Pancreas (tissue), 10 donors: ENCODE measurements around the gene ROR1. TPM values are rescaled to one million over a fixed set of nuclear protein-coding genes. Genes with fewer than 3 reads are reported as not detected.
A peak's percentile ranks its signal among the peaks of the same experiment; 100 is the strongest.

Experiments
- ATAC-seq, 4 donors: fragments of 200-7000 bp; cut with Tn5 transposase; one replicate each; pipeline versions ENCODE4 v1.8.0 to v1.9.1; 2020; ENCODE audit warnings: mild to moderate bottlenecking in 4 of 4, moderate library complexity in 4 of 4
- DNase-seq, 6 donors: peaks; one replicate each; pipeline ENCODE4 v3.0.0-alpha.2; 2020
- FAIRE-seq: peaks from 2 replicates; lab custom pipeline; 2012; peaks lifted over from hg19 to GRCh38; lab: Jason Lieb, UNC
- H3K27ac ChIP-seq, 4 donors: fragments of 200-600 bp; sonication (generic); 1 replicate in 3 of 4; 2 replicates in 1 of 4; pipeline versions ENCODE4 v1.5.0 to v1.8.0; 2020
- H3K27me3 ChIP-seq, 4 donors: fragments of 200-600 bp; one replicate each; pipeline ENCODE4 v1.8.0; 2021
- H3K36me3 ChIP-seq, 3 donors: fragments of 200-600 bp; sonication (generic) in 1 of 3; one replicate each; pipeline versions ENCODE4 v1.5.0 to v1.8.0; 2020 to 2021
- H3K4me1 ChIP-seq, 3 donors: fragments of 200-600 bp; one replicate each; pipeline ENCODE4 v1.8.0; 2021
- H3K4me3 ChIP-seq, 4 donors: fragments of 200-600 bp; sonication (generic) in 2 of 4; one replicate each; pipeline versions ENCODE4 v1.5.0 to v1.8.0; 2020 to 2021
- H3K9me3 ChIP-seq, 4 donors: fragments of 200-600 bp; one replicate each; pipeline ENCODE4 v1.8.0; 2021
- CTCF ChIP-seq, 4 donors: fragments of 200-600 bp; sonication (generic) in 3 of 4; IDR thresholded peaks; one replicate each; pipeline versions ENCODE4 v1.5.0 to v1.8.0; 2021; ENCODE audit warnings: antibody characterized with exemption in 4 of 4
- WGBS, 2 donors: extraction: QIAGEN DNeasy Blood & Tissue Kit; methylation state at CpG; one replicate each; pipeline ENCODE4 v1.1.7; 2013; 5-methylcytosine and 5-hydroxymethylcytosine counted together
- intact Hi-C, 3 donors: fragments of 100-400 bp; cut with DNase I; formaldehyde crosslinking; loops; one replicate each; pipeline versions ENCODE4 v1.11.1 to v1.14.2; 2022
- polyA plus RNA-seq, 2 donors: library from polyadenylated mRNA; stranded (reverse); fragments of 200-250 nt; gene quantifications; one replicate each; pipeline ENCODE4 v1.2.3, GENCODE V29; 2013
- total RNA-seq, 6 donors: library from RNA; stranded (reverse); fragmentation: NEBNext Ultra II Directional in 4 of 6; extraction: Animal tissue kit (Norgen Biotek cat#: 25700) in 4 of 6; gene quantifications; one replicate each; pipeline versions ENCODE4 v1.2.1 to v1.2.4, GENCODE V29; 2021 to 2023
- donor health status: healthy with polysubstance abuse.
- donor health status: DM: no; HTN: no; CAD: no; lungs with moderate emphysema.
- donor health status: DM: no; HTN: no; CAD: no.
- donor health status: control.
- donor health status: control.
- donor health status: Bipolar disorder and iron deficiency.
- donor health status: DM: yes; HTN: yes; CAD: no.
- donor health status: DM: no; HTN: no; CAD: no.
- donor health status: DM: no; HTN: no; CAD: no.
- donor health status: DM: yes; HTN: yes; CAD: no.

Gene ROR1
- total and polyA plus RNA-seq, 8 donors = 1.3 to 18.5 (median 7.3) TPM

- H3K27me3 ChIP-seq = no peaks in the 10 kb centered on the region
- no peak for DNase-seq
- H3K9me3 ChIP-seq = no peaks in the 10 kb centered on the region
- H3K27ac ChIP-seq = peak overlapping the region in 2 of 4 donors; percentile 6
- H3K4me3 ChIP-seq = no peak overlapping the region
- H3K4me1 ChIP-seq = peaks cover 10 to 14% (median 10%) of the 10 kb centered on the region in 3 donors
- FAIRE-seq = no peak
- ATAC-seq = peak; percentile 46 to 73 (median 61)
- WGBS, 2 donors = 48 to 55% methylated on average over 3 of the region's 3 CpGs
- no peaks in the 10 kb centered on the region for H3K36me3 ChIP-seq
- intact Hi-C loops = no loop called here
- TF ChIP-seq CTCF (IDR thresholded peaks at IDR 0.05) = no peak
Measured at GRCh38 chr1:63929106-63929478, 155.3 kb downstream of the ROR1 start.

- no peak for DNase-seq
- Histone ChIP-seq H3K27ac (no peak overlapping the region), H3K9me3 (no peaks in the 10 kb centered on the region), H3K36me3 (no peaks in the 10 kb centered on the region), H3K4me3 (no peak overlapping the region), H3K27me3 (no peaks in the 10 kb centered on the region), H3K4me1 (peaks cover 8 to 14% (median 14%) of the 10 kb centered on the region in 3 donors)
- intact Hi-C loops = loop anchor here in 1 of 3 donors (10.0 kb wide), 1 partner anchor 203 kb away; no protein-coding TSS in a partner anchor
- WGBS, 2 donors = 91 to 97% methylated on average over 2 of the region's 2 CpGs
- FAIRE-seq = no peak
- no peak for ATAC-seq
- TF ChIP-seq CTCF (IDR thresholded peaks at IDR 0.05) = no peak
Measured at GRCh38 chr1:63931468-63931867, 157.7 kb downstream of the ROR1 start.

GRCh38 chr1:63934697-63935096 is 160.9 kb downstream of the ROR1 start:
- no peak for FAIRE-seq
- no peak for TF ChIP-seq CTCF (IDR thresholded peaks at IDR 0.05)

GRCh38 chr1:63935143-63935542 is 161.3 kb downstream of the ROR1 start:
- Histone ChIP-seq H3K4me1 (peaks cover 0 to 15% (median 0%) of the 10 kb centered on the region in 3 donors), H3K9me3 (no peaks in the 10 kb centered on the region), H3K36me3 (no peaks in the 10 kb centered on the region), H3K27ac (peak overlapping the region in 1 of 4 donors; percentile 6), H3K27me3 (no peaks in the 10 kb centered on the region), H3K4me3 (no peak overlapping the region)
- peak in 1 of 6 donors; percentile 46 for DNase-seq
- intact Hi-C loops = loop anchor here in 1 of 3 donors (10.0 kb wide), 1 partner anchor 200 kb away; no protein-coding TSS in a partner anchor
- FAIRE-seq = no peak
- peak in 3 of 4 donors; percentile 11 to 30 (median 27) for TF ChIP-seq CTCF (IDR thresholded peaks at IDR 0.05)
- WGBS, 2 donors = 58 to 61% methylated on average over 1 of the region's 1 CpG
- peak; percentile 67 to 91 (median 86) for ATAC-seq

More at GRCh38 chr1:63934697-63935096, 160.9 kb downstream of the ROR1 start:
- Histone ChIP-seq H3K9me3 (no peaks in the 10 kb centered on the region), H3K4me1 (peaks cover 0 to 15% (median 0%) of the 10 kb centered on the region in 3 donors), H3K27ac (no peak overlapping the region), H3K27me3 (no peaks in the 10 kb centered on the region), H3K36me3 (no peaks in the 10 kb centered on the region), H3K4me3 (no peak overlapping the region)
- DNase-seq = no peak
- no peak for ATAC-seq
- intact Hi-C loops = loop anchor here in 1 of 3 donors (10.0 kb wide), 1 partner anchor 200 kb away; no protein-coding TSS in a partner anchor
- 95 to 100% methylated on average over 1 of the region's 1 CpG for WGBS, 2 donors

- TF ChIP-seq CTCF (IDR thresholded peaks at IDR 0.05) = no peak
- H3K9me3 ChIP-seq = no peaks in the 10 kb centered on the region
- H3K4me1 ChIP-seq = peaks cover 0 to 15% (median 0%) of the 10 kb centered on the region in 3 donors
- no peaks in the 10 kb centered on the region for H3K27me3 ChIP-seq
- ATAC-seq = peak in 1 of 4 donors; percentile 27
- intact Hi-C loops = loop anchor here in 1 of 3 donors (10.0 kb wide), 1 partner anchor 199 kb away; no protein-coding TSS in a partner anchor
- FAIRE-seq = no peak
- no peak for DNase-seq
- no peaks in the 10 kb centered on the region for H3K36me3 ChIP-seq
- WGBS, 2 donors = 2 to 4% methylated on average over 1 of the region's 1 CpG
- peak overlapping the region in 1 of 4 donors; percentile 6 for H3K27ac ChIP-seq
- H3K4me3 ChIP-seq = no peak overlapping the region
Measured at GRCh38 chr1:63935553-63935952, 161.7 kb downstream of the ROR1 start.
